ENCODE results near the gene HAUS3.

Gene HAUS3

GRCh38 chr4:2254665-2255500 lies 13.0 kb upstream of the HAUS3 start:
- Mint-ChIP-seq H3K27ac (no peak overlapping the region), H3K4me3 (no peak overlapping the region), H3K4me1 (ENCODE audit: low read depth) (no peaks in the 10 kb centered on the region), H3K9me3 (no peaks in the 10 kb centered on the region), H3K27me3 (ENCODE audit: low read depth) (no peaks in the 10 kb centered on the region), H3K36me3 (ENCODE audit: low read depth) (peaks cover 2% of the 10 kb centered on the region)

DNA sequence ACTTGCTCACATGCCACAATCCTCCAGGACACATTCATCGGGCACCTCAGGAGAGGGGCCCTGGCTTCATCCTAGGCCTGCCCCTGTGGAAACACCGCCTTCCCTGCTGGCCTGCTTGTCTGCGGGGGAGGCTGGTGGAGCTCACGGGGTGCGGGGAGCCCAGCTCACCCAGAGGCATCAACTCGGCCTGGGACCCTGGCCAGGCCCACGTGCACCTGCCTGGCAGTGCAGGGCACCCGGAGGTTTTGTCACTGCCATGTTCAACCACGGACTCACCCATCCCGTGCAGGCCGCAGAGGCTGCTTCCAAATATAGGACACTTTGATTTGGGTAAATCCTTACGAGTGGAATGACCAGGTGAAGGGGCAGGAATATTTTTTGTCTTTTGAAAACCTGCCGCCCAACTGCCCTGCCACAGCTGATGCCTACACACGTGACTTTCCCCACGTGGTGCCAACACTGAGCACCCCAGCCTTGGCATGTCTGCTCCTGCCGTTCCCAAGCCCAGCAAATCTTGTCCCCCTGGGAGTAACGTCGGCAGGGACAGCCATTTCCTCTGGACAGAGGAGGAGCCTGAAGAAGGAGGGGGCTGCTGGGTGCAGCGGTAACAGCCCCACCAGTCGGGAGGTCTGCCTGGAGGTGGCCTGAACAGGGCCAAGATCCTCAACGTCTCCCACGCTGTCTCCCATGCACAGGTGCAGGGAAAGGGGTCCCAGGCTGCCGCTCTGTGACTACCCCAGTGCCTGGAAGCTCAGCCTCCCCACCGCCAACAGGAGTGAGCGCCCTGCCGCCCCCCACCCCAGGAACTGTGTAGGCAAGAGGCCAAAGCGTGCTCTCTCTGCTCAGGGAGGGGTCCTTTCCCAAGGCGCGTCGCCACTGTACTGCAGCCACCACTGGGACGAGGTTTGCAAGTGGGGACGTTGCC lies 11.5 kb upstream of the HAUS3 start:
- no peak overlapping the region for H3K4me3 Mint-ChIP-seq

DNA sequence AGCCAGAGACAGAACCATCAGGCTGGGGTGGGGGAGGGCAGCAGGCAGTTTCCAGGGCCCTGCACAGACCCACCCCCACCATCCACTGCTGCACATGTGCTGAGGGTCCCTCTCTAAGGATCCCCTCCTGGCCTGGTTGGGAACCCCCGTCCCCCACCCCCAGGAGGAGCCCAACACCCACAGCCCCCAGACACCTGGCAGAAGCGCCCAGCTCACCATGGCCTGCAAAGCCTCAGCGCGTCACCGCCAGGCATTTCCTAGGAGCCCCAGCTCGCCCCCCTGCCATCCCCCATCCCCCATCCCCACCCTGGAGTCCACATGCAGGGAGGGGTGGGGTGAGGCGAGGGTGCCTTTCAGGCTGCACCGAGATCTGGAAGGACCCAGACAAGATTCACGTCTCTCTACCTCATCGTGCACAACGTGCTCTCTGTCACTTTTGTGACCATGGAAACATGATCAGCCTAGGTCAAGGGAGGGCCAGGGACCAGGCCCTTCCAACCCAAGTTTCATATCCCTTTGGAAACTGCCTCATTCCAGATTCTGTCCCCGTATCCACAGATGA lies 10.7 kb upstream of the HAUS3 start:
- no peaks in the 10 kb centered on the region for H3K27me3 Mint-ChIP-seq (ENCODE audit: low read depth)
- H3K27ac Mint-ChIP-seq: no peak overlapping the region

More for the DNA sequence above, 11.5 kb upstream of the HAUS3 start:
- H3K4me1 Mint-ChIP-seq (ENCODE audit: low read depth): no peaks in the 10 kb centered on the region
- H3K36me3 Mint-ChIP-seq (ENCODE audit: low read depth): peaks cover 2% of the 10 kb centered on the region
- no peaks in the 10 kb centered on the region for H3K27me3 Mint-ChIP-seq (ENCODE audit: low read depth)
- no peaks in the 10 kb centered on the region for H3K9me3 Mint-ChIP-seq
- H3K27ac Mint-ChIP-seq: no peak overlapping the region

GRCh38 chr4:2251795-2252529 lies 10.0 kb upstream of the HAUS3 start:
- Mint-ChIP-seq H3K9me3 (no peaks in the 10 kb centered on the region), H3K4me1 (ENCODE audit: low read depth) (no peaks in the 10 kb centered on the region), H3K27ac (no peak overlapping the region), H3K4me3 (no peak overlapping the region), H3K36me3 (ENCODE audit: low read depth) (peaks cover 2% of the 10 kb centered on the region), H3K27me3 (ENCODE audit: low read depth) (no peaks in the 10 kb centered on the region)

More for the DNA sequence above, 10.7 kb upstream of the HAUS3 start:
- Mint-ChIP-seq H3K4me1 (ENCODE audit: low read depth) (no peaks in the 10 kb centered on the region), H3K4me3 (no peak overlapping the region), H3K9me3 (no peaks in the 10 kb centered on the region), H3K36me3 (ENCODE audit: low read depth) (peaks cover 2% of the 10 kb centered on the region)

- no peaks in the 10 kb centered on the region for H3K27me3 Mint-ChIP-seq (ENCODE audit: low read depth)
- H3K36me3 Mint-ChIP-seq (ENCODE audit: low read depth): peaks cover 2% of the 10 kb centered on the region
- no peaks in the 10 kb centered on the region for H3K4me1 Mint-ChIP-seq (ENCODE audit: low read depth)
- H3K27ac Mint-ChIP-seq: no peak overlapping the region
- no peaks in the 10 kb centered on the region for H3K9me3 Mint-ChIP-seq
- no peak overlapping the region for H3K4me3 Mint-ChIP-seq
Measured at GRCh38 chr4:2251073-2251794, 9.3 kb upstream of the HAUS3 start.

DNA sequence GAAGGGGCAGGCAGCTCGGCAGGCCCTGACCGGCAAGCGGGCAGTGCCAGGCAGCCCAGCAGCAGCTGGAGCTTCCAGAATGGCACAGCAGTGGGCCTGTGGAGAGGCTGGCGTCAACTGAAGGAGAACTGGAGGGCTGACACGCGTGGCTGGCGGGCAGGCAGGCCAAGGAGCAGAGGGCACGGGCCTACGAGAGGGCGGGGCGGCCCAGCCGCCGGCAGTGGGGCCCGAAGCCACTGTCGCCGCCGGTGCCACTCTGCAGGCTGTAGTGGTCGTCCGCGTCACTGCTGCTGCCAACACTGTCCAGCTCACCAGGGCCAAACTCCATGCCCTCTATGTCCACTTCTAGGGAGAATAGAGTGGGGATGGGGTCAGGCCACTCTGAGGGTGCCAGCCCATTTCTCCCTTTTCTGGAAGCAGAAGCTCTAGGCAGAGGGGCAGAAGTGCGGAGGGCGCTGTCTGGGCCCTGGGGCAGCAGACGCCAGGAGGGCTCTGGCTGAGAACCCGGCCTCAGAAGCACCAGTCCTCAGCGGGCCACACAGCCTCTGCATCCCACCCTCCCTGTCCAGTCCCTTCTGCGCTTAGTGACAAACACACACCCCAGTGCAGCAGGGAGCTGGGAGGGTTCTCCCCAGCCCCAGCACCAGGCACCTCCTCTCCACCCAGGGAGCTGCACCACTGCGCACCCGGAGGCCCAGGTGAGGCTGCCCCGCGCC lies 8.6 kb upstream of the HAUS3 start:
- peaks cover 2% of the 10 kb centered on the region for H3K36me3 Mint-ChIP-seq (ENCODE audit: low read depth)

GRCh38 chr4:2249526-2250356 lies 7.8 kb upstream of the HAUS3 start:
- Mint-ChIP-seq H3K4me1 (ENCODE audit: low read depth) (peaks cover 1% of the 10 kb centered on the region), H3K9me3 (no peaks in the 10 kb centered on the region), H3K4me3 (no peak overlapping the region), H3K36me3 (ENCODE audit: low read depth) (peaks cover 2% of the 10 kb centered on the region), H3K27me3 (ENCODE audit: low read depth) (no peaks in the 10 kb centered on the region), H3K27ac (no peak overlapping the region)

More for the DNA sequence above, 8.6 kb upstream of the HAUS3 start:
- Mint-ChIP-seq H3K27ac (no peak overlapping the region), H3K4me3 (no peak overlapping the region), H3K4me1 (ENCODE audit: low read depth) (no peaks in the 10 kb centered on the region), H3K27me3 (ENCODE audit: low read depth) (no peaks in the 10 kb centered on the region), H3K9me3 (no peaks in the 10 kb centered on the region)

DNA sequence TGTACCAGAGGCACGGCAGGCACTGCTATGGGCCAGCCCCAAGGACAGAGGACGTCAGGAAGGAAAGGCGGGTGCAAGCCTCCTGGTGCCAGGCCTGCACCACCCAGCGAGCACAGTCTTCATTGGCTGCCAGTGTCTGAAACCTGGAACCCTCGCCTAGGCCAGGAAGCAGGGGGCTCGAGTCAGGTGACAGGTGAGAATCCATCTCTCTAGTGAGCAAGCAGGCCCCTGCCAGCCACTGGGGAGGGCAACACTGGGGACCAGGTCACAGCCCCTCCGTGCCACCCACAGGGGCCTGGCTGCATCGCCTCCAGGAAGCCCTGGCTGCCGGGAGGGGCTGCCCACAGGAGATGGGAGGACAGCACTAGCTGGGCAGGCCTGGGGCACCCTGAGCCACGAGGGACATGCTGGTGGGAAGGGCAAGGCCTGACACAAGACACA lies 6.9 kb upstream of the HAUS3 start:
- Mint-ChIP-seq H3K4me1 (ENCODE audit: low read depth) (peaks cover 3% of the 10 kb centered on the region), H3K36me3 (ENCODE audit: low read depth) (peaks cover 2% of the 10 kb centered on the region), H3K27ac (no peak overlapping the region), H3K4me3 (no peak overlapping the region), H3K27me3 (ENCODE audit: low read depth) (no peaks in the 10 kb centered on the region), H3K9me3 (no peaks in the 10 kb centered on the region)

DNA sequence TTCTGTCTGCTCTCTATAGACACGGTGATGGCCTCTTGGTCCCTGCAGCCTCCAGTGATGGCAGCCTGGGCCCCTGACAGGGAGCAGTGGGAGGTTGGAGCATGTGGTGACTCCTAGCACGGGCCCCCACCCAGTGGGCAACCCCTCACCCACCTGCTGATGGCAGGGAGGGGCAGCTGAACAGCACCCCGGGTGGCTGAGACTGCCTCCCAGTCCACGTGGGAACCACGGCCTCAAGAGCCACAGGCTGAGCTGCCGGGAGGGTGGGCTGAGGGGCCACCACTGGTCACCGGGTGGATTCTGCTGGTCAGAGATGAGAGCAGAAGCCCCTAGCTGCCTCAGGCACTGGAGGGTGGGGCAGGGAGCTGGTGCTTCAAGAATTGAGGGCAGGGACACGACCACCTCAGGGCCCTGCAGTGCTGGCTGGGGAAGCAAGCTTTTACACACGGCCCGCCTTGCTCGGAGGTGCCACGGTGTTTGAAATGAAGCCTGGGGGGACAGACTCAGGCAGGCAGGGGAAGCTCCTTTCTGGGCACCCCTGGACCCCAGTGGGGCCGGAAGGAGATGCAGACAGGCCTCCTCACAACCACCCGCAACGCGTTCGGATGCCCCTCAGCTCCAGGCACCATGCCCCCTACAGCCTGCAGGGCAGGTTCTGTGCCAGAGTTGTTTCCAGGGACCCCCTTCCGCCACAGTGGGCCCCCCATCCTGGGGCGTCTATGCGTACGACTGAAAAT lies 6.3 kb upstream of the HAUS3 start:
- Mint-ChIP-seq H3K4me1 (ENCODE audit: low read depth) (peaks cover 9% of the 10 kb centered on the region), H3K27me3 (ENCODE audit: low read depth) (no peaks in the 10 kb centered on the region), H3K27ac (no peak overlapping the region), H3K36me3 (ENCODE audit: low read depth) (peaks cover 2% of the 10 kb centered on the region), H3K4me3 (no peak overlapping the region), H3K9me3 (no peaks in the 10 kb centered on the region)

DNA sequence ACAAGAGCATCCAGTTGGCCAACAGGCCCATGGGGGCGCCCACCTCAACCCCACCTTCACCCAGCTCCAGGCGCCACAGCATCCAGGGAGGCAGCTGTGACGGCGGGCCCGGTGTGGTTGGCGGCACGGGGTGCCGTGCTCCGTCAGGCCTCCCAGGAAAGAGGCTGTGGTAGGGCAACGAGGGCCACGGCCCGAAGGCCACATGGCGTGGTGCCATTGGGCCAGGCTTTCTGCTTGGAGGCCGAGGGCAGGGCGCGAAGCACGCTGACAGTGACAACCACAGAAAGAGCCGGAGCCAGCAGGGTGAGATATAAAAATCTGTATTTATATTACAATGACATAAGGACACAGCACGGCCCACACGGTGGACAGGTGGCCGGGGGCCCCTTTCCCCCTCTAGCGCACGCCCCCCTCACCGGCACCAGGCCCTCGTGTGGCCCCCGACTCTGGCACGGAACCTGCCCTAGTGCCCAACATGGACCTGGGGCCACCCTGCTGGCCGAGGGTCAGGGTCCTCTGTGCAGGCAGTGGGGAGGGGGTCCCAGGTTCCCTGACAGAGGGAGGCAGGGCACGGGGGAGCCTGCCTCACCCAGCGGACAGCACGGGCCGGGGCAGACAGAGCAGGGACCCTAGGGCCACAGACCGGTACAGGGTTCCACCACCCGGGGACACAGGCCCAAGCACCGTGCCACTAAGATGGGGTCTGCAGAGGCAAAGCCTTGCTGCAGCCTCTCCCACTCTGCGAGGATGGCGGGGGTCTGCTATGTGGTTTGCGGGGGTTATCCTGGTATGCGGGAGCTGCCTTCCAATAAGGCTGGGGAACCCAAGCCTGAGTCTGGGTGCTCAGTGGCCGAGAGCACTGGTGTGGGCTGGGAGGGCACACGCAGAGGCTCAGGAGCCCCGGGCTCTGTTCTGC lies 5.5 kb upstream of the HAUS3 start:
- Mint-ChIP-seq H3K9me3 (no peaks in the 10 kb centered on the region), H3K27me3 (ENCODE audit: low read depth) (no peaks in the 10 kb centered on the region), H3K27ac (no peak overlapping the region), H3K4me3 (no peak overlapping the region), H3K4me1 (ENCODE audit: low read depth) (peaks cover 10% of the 10 kb centered on the region), H3K36me3 (ENCODE audit: low read depth) (peaks cover 2% of the 10 kb centered on the region)

DNA sequence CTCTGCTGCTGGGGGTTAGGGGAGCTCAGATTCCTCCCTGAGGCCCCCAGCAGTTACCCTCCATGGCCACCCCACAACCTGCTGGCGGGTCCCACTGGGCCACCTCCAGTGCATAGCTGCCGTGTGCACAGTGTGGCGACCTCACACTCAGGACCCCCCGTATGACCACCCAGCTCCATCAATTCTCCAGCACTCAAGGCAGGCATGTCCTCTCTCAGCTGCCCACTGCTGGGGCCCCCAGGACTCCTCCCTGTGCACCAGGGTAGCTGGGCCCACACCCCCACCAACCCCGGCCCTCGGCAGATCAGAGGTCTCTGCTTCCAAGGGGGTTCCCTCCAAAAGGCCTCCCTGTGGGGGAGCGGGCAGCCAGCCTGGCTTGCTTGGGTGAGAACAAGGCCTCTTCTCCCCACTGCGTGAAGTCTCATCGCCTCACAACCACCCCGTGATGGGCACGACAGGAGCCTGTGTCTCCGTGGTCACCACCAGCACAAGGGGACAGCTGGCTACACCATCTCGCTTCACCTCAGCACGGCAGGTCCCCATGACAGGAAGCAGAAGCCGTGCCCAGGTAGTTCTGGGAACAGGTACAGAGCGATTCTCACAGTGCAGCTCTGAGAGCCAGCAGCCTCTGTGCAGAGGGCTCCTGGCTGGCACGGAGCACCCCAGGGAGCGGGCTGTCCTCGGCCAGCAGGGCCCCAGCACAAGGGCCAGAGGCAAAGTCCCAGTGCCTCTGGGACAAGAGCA lies 4.6 kb upstream of the HAUS3 start:
- Mint-ChIP-seq H3K27me3 (ENCODE audit: low read depth) (no peaks in the 10 kb centered on the region), H3K4me1 (ENCODE audit: low read depth) (peaks cover 11% of the 10 kb centered on the region), H3K27ac (no peak overlapping the region), H3K4me3 (no peak overlapping the region), H3K9me3 (no peaks in the 10 kb centered on the region), H3K36me3 (ENCODE audit: low read depth) (peaks cover 1% of the 10 kb centered on the region)

Measured in T-helper 1 cell treated with Interleukin-12 subunit alpha and Interleukin-12 subunit beta and Interleukin-4 antibody, amounts not matched to agents 30 μg/mL and 1 μg/mL, for 36 hours (primary cell).